IMR-90 (cell line): Measurements from ENCODE around the gene ABTB2. TPM values are rescaled to one million over a fixed set of nuclear protein-coding genes. Genes with fewer than 3 reads are reported as not detected.

Experiments used
- ATAC-seq: fragments of 200-7000 bp; cut with Tn5 transposase; 2 replicates; pipeline ENCODE4 v1.9.1; 2020; ENCODE audit warnings: low read depth, mild to moderate bottlenecking, moderate library complexity
- BruUV-seq: library from RNA; stranded (reverse); fragments of 400-500 nt; replicated peaks from 2 replicates; lab custom pipeline; 2021; lab: Mats Ljungman, UMichigan
- CTCF ChIA-PET: fragments of 300-600 bp; formaldehyde crosslinking; extraction: SDS; loops from one replicate; lab custom pipeline; 2021; ENCODE audit warnings: antibody characterized with exemption; lab: Yijun Ruan, JAX
- POLR2A ChIA-PET: fragments of 300-600 bp; sonication (Branson Sonifier 250); formaldehyde crosslinking; loops from one replicate; lab custom pipeline; 2022; ENCODE audit warnings: antibody characterized with exemption; ENCODE audit not compliant: unreplicated experiment; lab: Charles Lee
- DNase-seq: peaks from one replicate; pipeline ENCODE4 v3.0.0; 2013
- H2AFZ ChIP-seq: replicated peaks from 2 replicates; pipeline ENCODE3; 2013; ENCODE audit warnings: low read length, mild to moderate bottlenecking; ENCODE audit not compliant: poor library complexity
- H2AK5ac ChIP-seq: 2 replicates; pipeline ENCODE4 v1.6.1; 2013; ENCODE audit warnings: low read depth, low read length, inconsistent platforms
- H2AK9ac ChIP-seq: replicated peaks from 2 replicates; pipeline ENCODE3; 2013; ENCODE audit warnings: mild to moderate bottlenecking, low read depth, low read length, moderate library complexity; ENCODE audit not compliant: poor library complexity
- H2BK120ac ChIP-seq: 2 replicates; pipeline ENCODE4 v1.6.1; 2013; ENCODE audit warnings: low read depth, low read length, inconsistent platforms
- H2BK15ac ChIP-seq: 3 replicates; pipeline ENCODE4 v1.6.1; 2013; ENCODE audit warnings: low read depth, low read length, inconsistent platforms
- H2BK20ac ChIP-seq: 2 replicates; pipeline ENCODE4 v1.6.1; 2013; ENCODE audit warnings: low read depth, mild to moderate bottlenecking, inconsistent platforms, low read length, moderate library complexity
- H2BK5ac ChIP-seq: 2 replicates; pipeline ENCODE4 v1.6.1; 2013; ENCODE audit warnings: mild to moderate bottlenecking, low read depth, low read length, inconsistent platforms; ENCODE audit not compliant: poor library complexity, severe bottlenecking
- H3K14ac ChIP-seq: replicated peaks from 2 replicates; pipeline ENCODE4 v1.6.1; 2013; ENCODE audit warnings: low read depth, low read length, inconsistent platforms
- H3K18ac ChIP-seq: 2 replicates; pipeline ENCODE4 v1.6.1; 2013; ENCODE audit warnings: low read depth, low read length, control low read depth
- H3K23ac ChIP-seq: 2 replicates; pipeline ENCODE4 v1.6.1; 2013; ENCODE audit warnings: low read depth, low read length, inconsistent platforms
- H3K27ac ChIP-seq: 2 replicates; pipeline ENCODE4 v1.5.1; 2013; ENCODE audit warnings: mild to moderate bottlenecking, control low read depth, low read length; ENCODE audit not compliant: insufficient read depth
- H3K27me3 ChIP-seq: 2 replicates; pipeline ENCODE4 v1.6.1; 2013; ENCODE audit warnings: low read length; ENCODE audit not compliant: control insufficient read depth, insufficient read depth
- H3K36me3 ChIP-seq: 2 replicates; pipeline ENCODE4 v1.6.1; 2013; ENCODE audit warnings: low read length, mixed read lengths; ENCODE audit not compliant: control insufficient read depth, insufficient read depth
- H3K4ac ChIP-seq: 2 replicates; pipeline ENCODE4 v1.6.1; 2013; ENCODE audit warnings: low read depth, low read length, inconsistent platforms
- H3K4me1 ChIP-seq: 2 replicates; pipeline ENCODE4 v1.6.1; 2013; ENCODE audit warnings: low read length, mixed read lengths; ENCODE audit not compliant: control insufficient read depth, insufficient read depth
- H3K4me2 ChIP-seq: 2 replicates; pipeline ENCODE4 v1.6.1; 2013; ENCODE audit warnings: low read depth, mild to moderate bottlenecking, control low read depth, low read length, moderate library complexity
- H3K4me3 ChIP-seq: 2 replicates; pipeline ENCODE4 v1.5.1; 2013; ENCODE audit warnings: low read depth, mild to moderate bottlenecking, control low read depth, low read length, moderate library complexity; ENCODE audit not compliant: insufficient read depth
- H3K56ac ChIP-seq: 2 replicates; pipeline ENCODE4 v1.6.1; 2013; ENCODE audit warnings: low read length, inconsistent platforms; ENCODE audit not compliant: insufficient read depth; ENCODE audit errors: extremely low read depth
- H3K79me1 ChIP-seq, 2 experiments: 2 replicates each; pipeline ENCODE4 v1.6.1; 2013; ENCODE audit warnings: low read length in 2 of 2, inconsistent platforms in 1 of 2, low read depth in 1 of 2
- H3K9ac ChIP-seq: 2 replicates; pipeline ENCODE4 v1.6.1; 2013; ENCODE audit warnings: low read depth, low read length, control low read depth
- H3K9me1 ChIP-seq: 2 replicates; pipeline ENCODE4 v1.6.1; 2013; ENCODE audit warnings: low read length, inconsistent platforms; ENCODE audit not compliant: insufficient read depth
- H3K9me3 ChIP-seq: 2 replicates; pipeline ENCODE4 v1.6.1; 2013; ENCODE audit warnings: low read length; ENCODE audit not compliant: control insufficient read depth, insufficient read depth
- H4K20me1 ChIP-seq: 2 replicates; pipeline ENCODE4 v1.6.1; 2013; ENCODE audit warnings: low read length, inconsistent platforms; ENCODE audit not compliant: insufficient read depth
- H4K5ac ChIP-seq: 2 replicates; pipeline ENCODE4 v1.6.1; 2013; ENCODE audit warnings: mild to moderate bottlenecking, low read depth, low read length, control low read depth
- H4K8ac ChIP-seq, 2 experiments: 2 replicates each; pipeline ENCODE4 v1.6.1; 2013; ENCODE audit warnings: low read depth in 2 of 2, low read length in 2 of 2, control low read depth in 1 of 2, inconsistent platforms in 1 of 2
- H4K91ac ChIP-seq: 2 replicates; pipeline ENCODE4 v1.6.1; 2013; ENCODE audit warnings: low read depth, low read length, inconsistent platforms; ENCODE audit not compliant: insufficient read depth
- BHLHE40 ChIP-seq: fragments of 150-350 bp; IDR thresholded peaks from 2 replicates; pipeline ENCODE4 v1.6.1; 2016; ENCODE audit warnings: mild to moderate bottlenecking, low read depth, low read length
- CEBPB ChIP-seq: IDR thresholded peaks from 2 replicates; pipeline ENCODE4 v1.6.1; 2012; ENCODE audit warnings: low read depth, low read length, improper control_type of control experiment
- FOS ChIP-seq: fragments of 150-350 bp; IDR thresholded peaks from 2 replicates; pipeline ENCODE4 v1.6.1; 2016; ENCODE audit warnings: low read depth, low read length
- MAFK ChIP-seq: IDR thresholded peaks from 2 replicates; pipeline ENCODE4 v1.6.1; 2012; ENCODE audit warnings: low read depth, low read length, improper control_type of control experiment
- MAZ ChIP-seq: IDR thresholded peaks from 2 replicates; pipeline ENCODE4 v1.6.1; 2012; ENCODE audit warnings: low read depth, mild to moderate bottlenecking, low read length, improper control_type of control experiment, moderate library complexity, borderline replicate concordance
- MXI1 ChIP-seq: IDR thresholded peaks from 2 replicates; pipeline ENCODE4 v1.6.1; 2012; ENCODE audit warnings: low read depth, mild to moderate bottlenecking, low read length, moderate library complexity, borderline replicate concordance
- NFE2L2 ChIP-seq: fragments of 150-350 bp; IDR thresholded peaks from 2 replicates; pipeline ENCODE4 v1.6.1; 2016; ENCODE audit warnings: low read depth, mild to moderate bottlenecking, low read length
- POLR2A ChIP-seq: IDR thresholded peaks from 2 replicates; pipeline ENCODE4 v1.6.1; 2012; ENCODE audit warnings: mild to moderate bottlenecking, low read depth, low read length
- RCOR1 ChIP-seq: IDR thresholded peaks from 2 replicates; pipeline ENCODE4 v1.6.1; 2012; ENCODE audit warnings: mild to moderate bottlenecking, low read length, improper control_type of control experiment; ENCODE audit not compliant: insufficient replicate concordance
- SMC3 ChIP-seq: fragments of 150-350 bp; IDR thresholded peaks from 2 replicates; pipeline ENCODE4 v1.6.1; 2016; ENCODE audit warnings: low read depth, mild to moderate bottlenecking, antibody characterized with exemption, low read length, moderate library complexity
- USF2 ChIP-seq: fragments of 150-350 bp; IDR thresholded peaks from 2 replicates; pipeline ENCODE4 v1.6.1; 2017; ENCODE audit warnings: mild to moderate bottlenecking, antibody characterized with exemption, low read length, low read depth
- WGBS, 2 experiments: methylation state at CpG; one replicate each; pipeline versions ENCODE4 v1.1.5 to v1.1.7; 2013; ENCODE audit warnings: missing lambda C conversion rate in 2 of 2; ENCODE audit not compliant: insufficient read length in 1 of 2; ENCODE audit errors: extremely low coverage in 2 of 2; 5-methylcytosine and 5-hydroxymethylcytosine counted together
- dilution Hi-C: fragments of 300-500 bp; cut with HindIII; formaldehyde crosslinking; loops from one replicate; pipeline ENCODE4 v1.14.3; 2018; ENCODE audit warnings: low sequenced_read_pairs; ENCODE audit not compliant: unreplicated experiment
- in situ Hi-C: fragments of 300-500 bp; cut with MboI; formaldehyde crosslinking; loops from 3 replicates; pipeline ENCODE4 v1.14.3; 2019; ENCODE audit warnings: low sequenced_read_pairs, inconsistent platforms, mixed read lengths
- intact Hi-C: fragments of 100-400 bp; cut with micrococcal nuclease; formaldehyde crosslinking; loops from 2 replicates; pipeline ENCODE4 v1.10.0; 2022
- polyA plus RNA-seq, 3 experiments: library from polyadenylated mRNA; depleted of rRNA; stranded (reverse); fragments of >200 nt; gene quantifications; 2 replicates each; pipeline ENCODE4 v1.2.3, GENCODE V29; 2012; ENCODE audit warnings: low replicate concordance in 1 of 3
- total RNA-seq: library from RNA; depleted of rRNA; stranded (reverse); fragments of >200 nt; gene quantifications from 2 replicates; pipeline ENCODE4 v1.2.3, GENCODE V29; 2012
- TF ChIP-seq, protein P1 (sequence below): conservative IDR thresholded peaks from 2 replicates; pipeline ENCODE4 v1.5.1; 2012; ENCODE audit warnings: mild to moderate bottlenecking, low read depth, low read length, improper control_type of control experiment

The ABTB2 gene
- total and polyA plus RNA-seq, 2 of the 4 experiments (the other 2 are of a cell fraction), result 0.18 to 2.0 TPM

DNA sequence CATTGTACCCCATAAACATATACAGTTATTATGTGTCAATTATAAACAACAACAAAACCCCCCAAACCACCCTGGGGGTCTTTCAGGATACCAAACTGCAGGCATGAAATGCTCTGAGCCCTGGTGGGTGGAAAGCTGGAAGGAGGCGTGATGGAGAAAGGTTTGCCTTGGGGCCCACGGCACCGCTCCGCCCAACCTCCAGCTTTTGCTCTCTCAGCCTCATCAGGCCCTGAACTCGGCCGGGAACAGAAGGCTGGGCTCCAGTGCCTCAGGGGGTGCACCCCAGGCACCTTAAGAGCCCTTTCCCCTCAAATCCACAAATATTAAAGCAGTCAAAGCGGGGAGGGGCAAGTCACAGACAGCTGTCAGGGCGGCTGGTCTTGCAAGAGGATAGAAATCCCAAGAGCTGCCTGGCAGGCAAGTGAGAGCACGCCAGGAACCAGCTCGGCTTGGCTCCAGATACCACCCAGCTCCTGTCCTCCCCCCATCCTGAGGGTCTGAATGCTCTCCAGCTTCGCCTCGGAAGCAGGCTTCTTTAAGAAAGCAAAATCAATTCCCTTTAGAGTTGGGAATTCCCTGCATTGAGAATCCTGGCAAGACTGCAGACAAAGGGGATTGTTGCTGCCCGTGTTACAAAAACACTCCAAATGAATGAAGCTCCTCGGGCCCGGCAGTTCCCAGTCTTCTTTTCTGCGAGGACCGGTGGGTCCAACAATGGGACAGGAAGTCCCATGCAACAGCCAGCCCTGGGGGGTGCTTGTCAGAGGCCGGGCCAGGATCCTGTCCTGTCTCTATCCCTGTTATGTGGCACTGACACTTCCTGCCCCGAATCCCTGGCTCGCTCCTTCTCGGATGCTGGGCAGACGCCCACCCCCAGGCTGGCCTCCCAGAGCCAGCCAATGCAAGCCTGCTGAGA lies 171.6 kb downstream of the ABTB2 start:
- no peak overlapping the region for H3K14ac ChIP-seq
- H3K9ac ChIP-seq, result no peak overlapping the region
- H2AK5ac ChIP-seq, result no peak overlapping the region
- H4K5ac ChIP-seq, result no peak overlapping the region
- H3K9me1 ChIP-seq, result no peaks in the 10 kb centered on the region
- H2BK5ac ChIP-seq, result no peak overlapping the region
- H3K4me2 ChIP-seq, result no peak overlapping the region
- H3K79me1 ChIP-seq, result no peaks in the 10 kb centered on the region
- CTCF ChIA-PET, result interaction anchor here (1.4 to 2.9 kb wide), 3 partner anchors 9 to 178 kb away, joined by 4 to 16 read pairs (median 6); no protein-coding TSS in a partner anchor
- H3K4me1 ChIP-seq, result no peaks in the 10 kb centered on the region; the same call in 1 of the 2 replicates
- TF ChIP-seq MAFK (no peak), RCOR1 (no peak), SMC3 (no peak), FOS (no peak), NFE2L2 (no peak), BHLHE40 (no peak), POLR2A (no peak), USF2 (no peak), MXI1 (no peak), CEBPB (no peak), MAZ (no peak)
- TF ChIP-seq, protein P1, sequence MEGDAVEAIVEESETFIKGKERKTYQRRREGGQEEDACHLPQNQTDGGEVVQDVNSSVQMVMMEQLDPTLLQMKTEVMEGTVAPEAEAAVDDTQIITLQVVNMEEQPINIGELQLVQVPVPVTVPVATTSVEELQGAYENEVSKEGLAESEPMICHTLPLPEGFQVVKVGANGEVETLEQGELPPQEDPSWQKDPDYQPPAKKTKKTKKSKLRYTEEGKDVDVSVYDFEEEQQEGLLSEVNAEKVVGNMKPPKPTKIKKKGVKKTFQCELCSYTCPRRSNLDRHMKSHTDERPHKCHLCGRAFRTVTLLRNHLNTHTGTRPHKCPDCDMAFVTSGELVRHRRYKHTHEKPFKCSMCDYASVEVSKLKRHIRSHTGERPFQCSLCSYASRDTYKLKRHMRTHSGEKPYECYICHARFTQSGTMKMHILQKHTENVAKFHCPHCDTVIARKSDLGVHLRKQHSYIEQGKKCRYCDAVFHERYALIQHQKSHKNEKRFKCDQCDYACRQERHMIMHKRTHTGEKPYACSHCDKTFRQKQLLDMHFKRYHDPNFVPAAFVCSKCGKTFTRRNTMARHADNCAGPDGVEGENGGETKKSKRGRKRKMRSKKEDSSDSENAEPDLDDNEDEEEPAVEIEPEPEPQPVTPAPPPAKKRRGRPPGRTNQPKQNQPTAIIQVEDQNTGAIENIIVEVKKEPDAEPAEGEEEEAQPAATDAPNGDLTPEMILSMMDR, result no peak
- H2BK20ac ChIP-seq, result no peak overlapping the region
- POLR2A ChIA-PET, result no interaction called here
- H2BK120ac ChIP-seq, result no peak overlapping the region
- no peak overlapping the region for H3K56ac ChIP-seq
- no peak overlapping the region for H3K23ac ChIP-seq
- intact Hi-C loops, result no loop called here
- peak overlapping the region; percentile 70 for H2AFZ ChIP-seq
- no peak overlapping the region for H2AK9ac ChIP-seq
- H3K4ac ChIP-seq, result no peak overlapping the region
- no peaks in the 10 kb centered on the region for H4K20me1 ChIP-seq
- in situ Hi-C loops, result no loop called here
- no peak for ATAC-seq
- 53% methylated on average over 10 of the region's 22 CpGs; no CpG with 5 or more reads in 1 of the 2 experiments for WGBS, 2 experiments
- peaks cover 2% of the 10 kb centered on the region for H3K27me3 ChIP-seq
- H4K8ac ChIP-seq, result no peak overlapping the region
- dilution Hi-C loops, result loop anchor here (25.0 kb wide), 1 partner anchor 151 kb away; no protein-coding TSS in a partner anchor
- no peak overlapping the region for H3K4me3 ChIP-seq
- H4K91ac ChIP-seq, result no peak overlapping the region
- H3K18ac ChIP-seq, result no peak overlapping the region
- no peak overlapping the region for H3K27ac ChIP-seq
- no peak overlapping the region for H2BK15ac ChIP-seq
- no peaks in the 10 kb centered on the region for H3K36me3 ChIP-seq
- no TSS peak for BruUV-seq
- H3K9me3 ChIP-seq, result no peaks in the 10 kb centered on the region
- no peak for DNase-seq
